OCI-LY3 (cell line): ENCODE measurements around the gene UNC5B.

Experiments
- EZH2phosphoT487 ChIP-seq: fragments of 200-600 bp; shearing (Covaris generic); IDR thresholded peaks from 2 replicates; pipeline ENCODE4 v1.6.1; 2018; ENCODE audit warnings: antibody characterized with exemption, mixed run types, low read depth
- TF ChIP-seq, protein P1 (sequence below): fragments of 200-600, 300-600 bp; sonication (generic); IDR thresholded peaks from 2 replicates; pipeline ENCODE4 v1.5.1; 2014; ENCODE audit warnings: antibody characterized with exemption, low read length, low read depth

DNA sequence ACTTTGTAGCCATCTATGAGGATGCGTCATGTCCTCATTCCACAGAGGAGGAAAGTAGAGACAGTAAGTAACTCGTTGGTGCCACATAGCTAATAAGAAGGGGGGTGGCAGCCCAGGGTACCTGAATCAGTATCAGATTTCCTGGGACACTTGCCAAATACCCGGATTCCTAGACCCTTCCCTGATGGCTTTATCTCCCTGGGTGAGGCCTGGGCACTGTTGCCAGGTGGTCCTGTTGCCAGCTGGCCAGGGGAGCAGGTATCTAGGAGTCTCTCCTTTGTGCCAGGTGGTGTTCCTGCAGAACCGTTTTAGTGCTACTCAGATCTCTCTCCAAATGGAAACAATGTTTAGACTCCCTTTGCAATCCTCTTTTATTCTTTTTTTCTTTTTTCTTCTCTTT lies 119.4 kb downstream of the UNC5B start:
- no peak for TF ChIP-seq EZH2phosphoT487
- TF ChIP-seq, protein P1, sequence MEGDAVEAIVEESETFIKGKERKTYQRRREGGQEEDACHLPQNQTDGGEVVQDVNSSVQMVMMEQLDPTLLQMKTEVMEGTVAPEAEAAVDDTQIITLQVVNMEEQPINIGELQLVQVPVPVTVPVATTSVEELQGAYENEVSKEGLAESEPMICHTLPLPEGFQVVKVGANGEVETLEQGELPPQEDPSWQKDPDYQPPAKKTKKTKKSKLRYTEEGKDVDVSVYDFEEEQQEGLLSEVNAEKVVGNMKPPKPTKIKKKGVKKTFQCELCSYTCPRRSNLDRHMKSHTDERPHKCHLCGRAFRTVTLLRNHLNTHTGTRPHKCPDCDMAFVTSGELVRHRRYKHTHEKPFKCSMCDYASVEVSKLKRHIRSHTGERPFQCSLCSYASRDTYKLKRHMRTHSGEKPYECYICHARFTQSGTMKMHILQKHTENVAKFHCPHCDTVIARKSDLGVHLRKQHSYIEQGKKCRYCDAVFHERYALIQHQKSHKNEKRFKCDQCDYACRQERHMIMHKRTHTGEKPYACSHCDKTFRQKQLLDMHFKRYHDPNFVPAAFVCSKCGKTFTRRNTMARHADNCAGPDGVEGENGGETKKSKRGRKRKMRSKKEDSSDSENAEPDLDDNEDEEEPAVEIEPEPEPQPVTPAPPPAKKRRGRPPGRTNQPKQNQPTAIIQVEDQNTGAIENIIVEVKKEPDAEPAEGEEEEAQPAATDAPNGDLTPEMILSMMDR = no peak
